A673 (cell line): ENCODE measurements around the gene MYADM.
"Not testable (repeated sequence)": the region's sequence is repeated elsewhere in the genome, so short reads cannot be mapped to it uniquely, and the experiment has no call there.

Source experiments
- EZH2 ChIP-seq: fragments of 200-600 bp; sonication (generic); IDR thresholded peaks from 2 replicates; pipeline ENCODE4 v1.6.1; 2017; ENCODE audit warnings: borderline replicate concordance, low read depth, mild to moderate bottlenecking, mixed read lengths, antibody characterized with exemption, low read length; ENCODE audit not compliant: poor library complexity, severe bottlenecking
- TF ChIP-seq, protein P1 (sequence below): fragments of 300-800, 200-600 bp; sonication (generic); conservative IDR thresholded peaks from 2 replicates; pipeline ENCODE4 v1.5.1; 2017; ENCODE audit warnings: low read depth, mild to moderate bottlenecking, antibody characterized with exemption, low read length, moderate library complexity, mixed read lengths

DNA sequence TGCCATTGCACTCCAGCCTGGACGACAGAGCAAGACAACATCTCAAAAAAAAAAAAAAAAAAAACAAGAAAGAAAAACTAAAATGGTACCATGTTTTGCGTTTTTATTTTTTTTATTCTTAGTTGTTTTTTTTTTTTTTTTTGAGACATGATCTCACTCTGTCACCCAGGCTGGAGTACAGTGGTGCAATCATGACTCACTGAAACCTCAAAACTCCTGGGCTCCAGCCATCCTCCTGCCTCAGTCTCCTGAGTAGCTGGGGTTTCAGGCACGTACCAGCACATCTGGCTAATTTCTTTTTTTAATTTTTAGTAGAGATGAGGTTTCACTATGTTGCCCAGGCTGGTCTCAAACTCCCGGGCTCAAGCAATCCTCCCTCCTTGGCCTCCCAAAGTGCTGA is 26.8 kb upstream of the MYADM start:
- TF ChIP-seq, protein P1, sequence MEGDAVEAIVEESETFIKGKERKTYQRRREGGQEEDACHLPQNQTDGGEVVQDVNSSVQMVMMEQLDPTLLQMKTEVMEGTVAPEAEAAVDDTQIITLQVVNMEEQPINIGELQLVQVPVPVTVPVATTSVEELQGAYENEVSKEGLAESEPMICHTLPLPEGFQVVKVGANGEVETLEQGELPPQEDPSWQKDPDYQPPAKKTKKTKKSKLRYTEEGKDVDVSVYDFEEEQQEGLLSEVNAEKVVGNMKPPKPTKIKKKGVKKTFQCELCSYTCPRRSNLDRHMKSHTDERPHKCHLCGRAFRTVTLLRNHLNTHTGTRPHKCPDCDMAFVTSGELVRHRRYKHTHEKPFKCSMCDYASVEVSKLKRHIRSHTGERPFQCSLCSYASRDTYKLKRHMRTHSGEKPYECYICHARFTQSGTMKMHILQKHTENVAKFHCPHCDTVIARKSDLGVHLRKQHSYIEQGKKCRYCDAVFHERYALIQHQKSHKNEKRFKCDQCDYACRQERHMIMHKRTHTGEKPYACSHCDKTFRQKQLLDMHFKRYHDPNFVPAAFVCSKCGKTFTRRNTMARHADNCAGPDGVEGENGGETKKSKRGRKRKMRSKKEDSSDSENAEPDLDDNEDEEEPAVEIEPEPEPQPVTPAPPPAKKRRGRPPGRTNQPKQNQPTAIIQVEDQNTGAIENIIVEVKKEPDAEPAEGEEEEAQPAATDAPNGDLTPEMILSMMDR, result not testable (repeated sequence)
- TF ChIP-seq EZH2, result not testable (repeated sequence)
